ENCODE results near the gene TMBIM1.

DNA sequence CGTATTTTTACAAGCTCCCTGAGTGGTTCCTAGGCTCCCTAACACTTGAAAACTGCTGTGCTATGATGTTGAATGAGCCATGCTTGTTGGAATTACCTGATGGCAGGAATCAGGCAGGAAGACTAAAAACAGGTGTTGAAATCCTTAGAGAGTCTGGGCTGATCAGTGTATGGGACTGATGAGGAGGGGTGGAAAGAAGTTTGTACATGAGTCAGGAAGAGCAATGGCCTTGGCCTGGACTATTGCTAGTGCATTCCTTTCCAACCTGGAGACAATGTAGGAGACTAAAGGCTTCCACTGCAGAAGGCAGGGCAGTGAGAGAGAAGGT lies 25.0 kb upstream of the TMBIM1 start:
- no peak for TF ChIP-seq POLR2A (IDR thresholded peaks at IDR 0.05; ENCODE audit: low read depth)
- TF ChIP-seq, protein P1, sequence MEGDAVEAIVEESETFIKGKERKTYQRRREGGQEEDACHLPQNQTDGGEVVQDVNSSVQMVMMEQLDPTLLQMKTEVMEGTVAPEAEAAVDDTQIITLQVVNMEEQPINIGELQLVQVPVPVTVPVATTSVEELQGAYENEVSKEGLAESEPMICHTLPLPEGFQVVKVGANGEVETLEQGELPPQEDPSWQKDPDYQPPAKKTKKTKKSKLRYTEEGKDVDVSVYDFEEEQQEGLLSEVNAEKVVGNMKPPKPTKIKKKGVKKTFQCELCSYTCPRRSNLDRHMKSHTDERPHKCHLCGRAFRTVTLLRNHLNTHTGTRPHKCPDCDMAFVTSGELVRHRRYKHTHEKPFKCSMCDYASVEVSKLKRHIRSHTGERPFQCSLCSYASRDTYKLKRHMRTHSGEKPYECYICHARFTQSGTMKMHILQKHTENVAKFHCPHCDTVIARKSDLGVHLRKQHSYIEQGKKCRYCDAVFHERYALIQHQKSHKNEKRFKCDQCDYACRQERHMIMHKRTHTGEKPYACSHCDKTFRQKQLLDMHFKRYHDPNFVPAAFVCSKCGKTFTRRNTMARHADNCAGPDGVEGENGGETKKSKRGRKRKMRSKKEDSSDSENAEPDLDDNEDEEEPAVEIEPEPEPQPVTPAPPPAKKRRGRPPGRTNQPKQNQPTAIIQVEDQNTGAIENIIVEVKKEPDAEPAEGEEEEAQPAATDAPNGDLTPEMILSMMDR (IDR thresholded peaks at IDR 0.05): no peak
- TF ChIP-seq EP300 (IDR thresholded peaks at IDR 0.05): no peak
- TF ChIP-seq POLR2AphosphoS5 (IDR thresholded peaks at IDR 0.05): no peak

Data from esophagus muscularis mucosa (tissue), 4 donors.